Measurements from ENCODE around the gene ATP7A.
A peak's percentile ranks its signal among the peaks of the same experiment; 100 is the strongest.
"Not testable (repeated sequence)": the region's sequence is repeated elsewhere in the genome, so short reads cannot be mapped to it uniquely, and the experiment has no call there.

ATP7A gene

DNA sequence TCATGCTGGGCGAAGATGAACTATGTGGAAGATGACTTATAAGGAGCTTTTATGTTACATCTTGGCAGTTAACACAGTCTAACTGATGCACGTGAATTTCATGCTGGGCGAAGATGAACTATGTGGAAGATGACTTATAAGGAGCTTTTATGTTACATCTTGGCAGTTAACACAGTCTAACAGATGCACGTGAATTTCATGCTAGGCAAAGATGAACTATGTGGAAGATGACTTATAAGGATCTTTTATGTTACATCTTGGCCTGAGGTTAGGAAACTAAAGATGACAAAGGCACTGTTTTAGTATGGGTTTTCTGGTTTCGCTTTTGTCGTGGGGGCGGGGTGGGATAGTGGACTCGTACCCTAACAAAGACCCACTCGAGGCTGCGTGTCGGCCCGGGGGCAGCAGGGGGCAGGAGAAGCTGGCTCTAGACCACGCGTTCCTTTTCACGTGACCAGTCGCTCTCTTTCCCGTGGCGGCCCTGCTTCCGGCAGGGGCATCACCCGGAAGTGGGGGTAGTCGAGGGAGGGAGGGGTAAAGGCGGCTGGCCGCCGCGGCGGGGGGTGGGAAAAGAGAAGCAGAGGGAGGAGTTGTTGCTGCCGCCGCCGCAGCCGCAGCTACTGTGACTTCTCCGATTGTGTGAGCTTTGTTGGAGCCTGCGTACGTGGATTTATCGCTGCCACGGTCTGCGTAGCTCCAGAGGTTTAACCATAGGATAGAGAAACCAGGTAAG, at the start of gene ATP7A:
Gene ATP7A (plus strand): TSS at position 586 of the 733 bp plus-strand sequence. CDS start 60,949 bp downstream, outside the sequence.
- no peaks in the 10 kb centered on the region for H3K36me3 ChIP-seq (ENCODE audit: control insufficient read depth, insufficient read depth, low read length)
- no peak within 1 kb of the TSS for H3K27ac ChIP-seq (ENCODE audit: low read length)
- peak; percentile 41 for DNase-seq (ENCODE audit: low read depth, low spot score)
- WGBS (ENCODE audit: insufficient coverage, insufficient read length): no CpG with 5 or more reads among the region's 36 CpGs
- H3K9me3 ChIP-seq (ENCODE audit: control insufficient read depth, insufficient read depth, low read length): no peaks in the 10 kb centered on the region
- peak within 1 kb of the TSS; percentile 85; the same call in 1 of the 2 replicates for H3K4me3 ChIP-seq (ENCODE audit: low read length)
- H3K27me3 ChIP-seq (ENCODE audit: control insufficient read depth, insufficient read depth, low read length): no peaks in the 10 kb centered on the region
- no peaks in the 10 kb centered on the region for H3K4me1 ChIP-seq (ENCODE audit: control insufficient read depth, insufficient read depth, low read length)

- no peak for DNase-seq (ENCODE audit: low read depth, low spot score)
- Histone ChIP-seq H3K9me3 (ENCODE audit: control insufficient read depth, insufficient read depth, low read length) (no peaks in the 10 kb centered on the region), H3K4me1 (ENCODE audit: control insufficient read depth, insufficient read depth, low read length) (no peaks in the 10 kb centered on the region), H3K27ac (ENCODE audit: low read length) (no peak overlapping the region), H3K36me3 (ENCODE audit: control insufficient read depth, insufficient read depth, low read length) (no peaks in the 10 kb centered on the region), H3K4me3 (ENCODE audit: low read length) (no peak overlapping the region), H3K27me3 (ENCODE audit: control insufficient read depth, insufficient read depth, low read length) (no peaks in the 10 kb centered on the region)
- WGBS (ENCODE audit: insufficient coverage, insufficient read length): no CpG with 5 or more reads among the region's 8 CpGs
Observed at GRCh38 chrX:77875372-77875771, 35.1 kb upstream of the ATP7A start.

DNA sequence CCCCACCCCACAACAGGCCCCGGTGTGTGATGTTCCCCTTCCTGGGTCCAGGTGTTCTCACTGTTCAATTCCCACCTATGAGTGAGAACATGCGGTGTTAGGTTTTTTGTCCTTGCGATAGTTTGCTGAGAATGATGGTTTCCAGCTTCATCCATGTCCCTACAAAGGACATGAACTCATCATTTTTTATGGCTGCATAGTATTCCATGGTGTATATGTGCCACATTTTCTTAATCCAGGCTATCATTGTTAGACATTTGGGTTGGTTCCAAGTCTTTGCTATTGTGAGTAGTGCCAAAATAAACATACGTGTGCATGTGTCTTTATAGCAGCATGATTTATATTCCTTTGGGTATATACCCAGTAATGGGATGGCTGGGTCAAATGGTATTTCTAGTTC, 29.1 kb upstream of the ATP7A start:
- not testable (repeated sequence) for H3K27me3 ChIP-seq (ENCODE audit: control insufficient read depth, insufficient read depth, low read length); DNase-seq (ENCODE audit: low read depth, low spot score); H3K4me1 ChIP-seq (ENCODE audit: control insufficient read depth, insufficient read depth, low read length); H3K4me3 ChIP-seq (ENCODE audit: low read length); H3K9me3 ChIP-seq (ENCODE audit: control insufficient read depth, insufficient read depth, low read length); H3K36me3 ChIP-seq (ENCODE audit: control insufficient read depth, insufficient read depth, low read length); H3K27ac ChIP-seq (ENCODE audit: low read length)
- whole genome bisulfite sequencing (ENCODE audit: insufficient coverage, insufficient read length): no CpG with 5 or more reads among the region's 4 CpGs

- Histone ChIP-seq H3K4me1 (ENCODE audit: control insufficient read depth, insufficient read depth, low read length) (no peaks in the 10 kb centered on the region), H3K36me3 (ENCODE audit: control insufficient read depth, insufficient read depth, low read length) (no peaks in the 10 kb centered on the region), H3K4me3 (ENCODE audit: low read length) (no peak overlapping the region), H3K27ac (ENCODE audit: low read length) (no peak overlapping the region), H3K9me3 (ENCODE audit: control insufficient read depth, insufficient read depth, low read length) (no peaks in the 10 kb centered on the region), H3K27me3 (ENCODE audit: control insufficient read depth, insufficient read depth, low read length) (no peaks in the 10 kb centered on the region)
- no CpG with 5 or more reads among the region's 2 CpGs for WGBS (ENCODE audit: insufficient coverage, insufficient read length)
- DNase-seq (ENCODE audit: low read depth, low spot score): no peak
Observed at GRCh38 chrX:77892887-77893286, 17.6 kb upstream of the ATP7A start.

GRCh38 chrX:77893713-77894112, 16.8 kb upstream of the ATP7A start:
- Histone ChIP-seq H3K27me3 (ENCODE audit: control insufficient read depth, insufficient read depth, low read length) (no peaks in the 10 kb centered on the region), H3K36me3 (ENCODE audit: control insufficient read depth, insufficient read depth, low read length) (no peaks in the 10 kb centered on the region), H3K9me3 (ENCODE audit: control insufficient read depth, insufficient read depth, low read length) (no peaks in the 10 kb centered on the region), H3K27ac (ENCODE audit: low read length) (no peak overlapping the region), H3K4me3 (ENCODE audit: low read length) (no peak overlapping the region), H3K4me1 (ENCODE audit: control insufficient read depth, insufficient read depth, low read length) (no peaks in the 10 kb centered on the region)
- no CpG with 5 or more reads among the region's 10 CpGs for WGBS (ENCODE audit: insufficient coverage, insufficient read length)
- no peak for DNase-seq (ENCODE audit: low read depth, low spot score)

- WGBS (ENCODE audit: insufficient coverage, insufficient read length): no CpG with 5 or more reads among the region's 49 CpGs
- peak; percentile 71 for DNase-seq (ENCODE audit: low read depth, low spot score)
Observed at GRCh38 chrX:77894921-77895886, 15.3 kb upstream of the ATP7A start, which contains the start of gene MAGT1. Gene MAGT1 (minus strand): TSS chrX:77895435. CDS start chrX:77895410, 25 bp downstream.

DNA sequence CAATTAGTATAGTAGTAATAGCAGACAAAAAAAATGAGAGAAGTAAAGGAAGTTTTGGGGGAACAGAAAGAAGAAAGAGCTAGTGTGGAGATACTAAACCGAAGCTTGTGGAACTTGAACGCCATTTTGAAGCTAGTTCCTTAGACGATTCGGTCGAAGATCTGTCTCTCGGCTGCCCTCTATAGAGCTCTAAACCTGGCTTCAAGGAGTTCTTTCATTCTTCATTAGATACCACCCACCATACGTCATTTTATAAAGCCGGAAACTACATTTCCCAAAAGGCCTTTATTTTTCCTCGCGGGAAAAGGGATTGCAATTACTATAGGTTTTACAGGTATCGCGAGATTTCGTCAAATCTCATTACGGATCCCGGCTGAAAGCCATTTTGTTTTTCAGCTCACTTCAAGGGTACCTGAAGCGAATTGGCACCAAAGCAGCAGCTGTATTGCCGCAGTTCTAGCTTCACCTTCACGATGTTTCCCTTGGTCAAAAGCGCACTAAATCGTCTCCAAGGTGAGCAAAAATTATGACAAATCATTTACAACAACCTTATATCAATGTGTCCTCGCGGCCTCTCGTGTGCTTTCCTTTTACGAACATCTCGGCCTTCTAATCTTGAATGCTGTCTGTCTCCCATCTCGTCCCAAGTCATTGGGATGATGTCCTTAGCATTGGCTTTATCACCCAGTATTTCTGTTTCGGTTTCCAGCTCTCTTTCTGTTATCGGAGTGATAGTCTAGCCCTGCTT, 11.2 kb upstream of the ATP7A start, which contains the start of gene COX7B:
Gene COX7B (plus strand): TSS at position 388 of the 748 bp plus-strand sequence. CDS start 86 bp downstream, at position 474.
- H3K27me3 ChIP-seq (ENCODE audit: control insufficient read depth, insufficient read depth, low read length): no peaks in the 10 kb centered on the region
- WGBS (ENCODE audit: insufficient coverage, insufficient read length): no CpG with 5 or more reads among the region's 28 CpGs
- H3K4me1 ChIP-seq (ENCODE audit: control insufficient read depth, insufficient read depth, low read length): no peaks in the 10 kb centered on the region
- DNase-seq (ENCODE audit: low read depth, low spot score): peak; percentile 72
- no peaks in the 10 kb centered on the region for H3K9me3 ChIP-seq (ENCODE audit: control insufficient read depth, insufficient read depth, low read length)
- no peaks in the 10 kb centered on the region for H3K36me3 ChIP-seq (ENCODE audit: control insufficient read depth, insufficient read depth, low read length)
- peak within 1 kb of the TSS; percentile 90; the same call in 1 of the 2 replicates for H3K4me3 ChIP-seq (ENCODE audit: low read length)
- H3K27ac ChIP-seq (ENCODE audit: low read length): no peak within 1 kb of the TSS

More at GRCh38 chrX:77894921-77895886, 15.3 kb upstream of the ATP7A start, which contains the start of gene MAGT1:
- no peak within 1 kb of the TSS for H3K27ac ChIP-seq (ENCODE audit: low read length)
- no peaks in the 10 kb centered on the region for H3K9me3 ChIP-seq (ENCODE audit: control insufficient read depth, insufficient read depth, low read length)
- H3K4me1 ChIP-seq (ENCODE audit: control insufficient read depth, insufficient read depth, low read length): no peaks in the 10 kb centered on the region
- H3K27me3 ChIP-seq (ENCODE audit: control insufficient read depth, insufficient read depth, low read length): no peaks in the 10 kb centered on the region
- H3K36me3 ChIP-seq (ENCODE audit: control insufficient read depth, insufficient read depth, low read length): no peaks in the 10 kb centered on the region
- peak within 1 kb of the TSS; percentile 86; the same call in 1 of the 2 replicates for H3K4me3 ChIP-seq (ENCODE audit: low read length)

- DNase-seq (ENCODE audit: low read depth, low spot score): no peak
- Histone ChIP-seq H3K27me3 (ENCODE audit: control insufficient read depth, insufficient read depth, low read length) (no peaks in the 10 kb centered on the region), H3K36me3 (ENCODE audit: control insufficient read depth, insufficient read depth, low read length) (no peaks in the 10 kb centered on the region), H3K27ac (ENCODE audit: low read length) (no peak overlapping the region), H3K4me3 (ENCODE audit: low read length) (no peak overlapping the region), H3K4me1 (ENCODE audit: control insufficient read depth, insufficient read depth, low read length) (no peaks in the 10 kb centered on the region), H3K9me3 (ENCODE audit: control insufficient read depth, insufficient read depth, low read length) (no peaks in the 10 kb centered on the region)
- WGBS (ENCODE audit: insufficient coverage, insufficient read length): no CpG with 5 or more reads among the region's 1 CpG
Observed at GRCh38 chrX:77900688-77901087, 9.8 kb upstream of the ATP7A start.

DNA sequence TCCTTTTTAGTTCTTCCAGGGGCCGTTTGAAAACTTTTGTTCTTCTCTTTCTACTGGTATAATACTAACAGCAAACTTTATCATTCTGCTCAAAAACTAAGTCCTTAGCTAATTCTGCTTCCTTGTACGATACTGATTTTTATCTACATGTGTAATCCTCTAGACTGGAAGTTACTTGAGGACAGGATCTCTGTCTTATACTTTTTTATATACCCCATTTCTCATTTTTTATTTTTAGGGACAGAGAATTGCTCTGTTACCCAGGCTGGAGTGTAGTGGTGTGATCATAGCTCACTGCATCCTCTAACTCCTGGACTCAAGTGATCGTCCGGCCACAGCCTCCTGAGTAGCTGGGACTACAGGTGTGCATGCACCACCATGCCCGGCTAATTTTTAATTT, 9.0 kb upstream of the ATP7A start:
- Histone ChIP-seq H3K27me3 (ENCODE audit: control insufficient read depth, insufficient read depth, low read length) (no peaks in the 10 kb centered on the region), H3K36me3 (ENCODE audit: control insufficient read depth, insufficient read depth, low read length) (no peaks in the 10 kb centered on the region), H3K9me3 (ENCODE audit: control insufficient read depth, insufficient read depth, low read length) (no peaks in the 10 kb centered on the region), H3K4me1 (ENCODE audit: control insufficient read depth, insufficient read depth, low read length) (no peaks in the 10 kb centered on the region), H3K27ac (ENCODE audit: low read length) (no peak overlapping the region), H3K4me3 (ENCODE audit: low read length) (no peak overlapping the region)
- no CpG with 5 or more reads among the region's 5 CpGs for whole genome bisulfite sequencing (ENCODE audit: insufficient coverage, insufficient read length)
- no peak for DNase-seq (ENCODE audit: low read depth, low spot score)
